ENCODE measurements around the gene LDHB. TPM values are rescaled to one million over a fixed set of nuclear protein-coding genes. Genes with fewer than 3 reads are reported as not detected.

The LDHB gene
- total RNA-seq, 1 donor from 2014 or later = 539 TPM

DNA sequence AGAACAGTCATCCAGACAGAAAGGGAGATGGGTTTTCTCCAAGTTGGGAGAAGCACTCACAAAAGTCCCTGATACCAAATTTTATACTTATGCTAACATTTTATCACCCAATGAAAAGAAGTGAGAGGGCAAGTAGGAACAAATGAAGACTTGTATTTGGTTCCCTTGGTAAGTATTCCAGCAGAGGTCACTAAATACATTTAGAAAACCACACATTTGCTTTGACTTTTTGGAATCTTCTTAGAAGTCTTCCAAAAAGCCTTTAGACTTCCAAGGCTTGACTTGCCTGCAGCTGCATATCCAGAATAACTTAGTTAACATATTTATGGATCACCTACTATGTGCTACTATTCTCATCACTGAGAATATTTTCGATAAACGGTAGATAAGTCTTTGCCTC is 49.9 kb downstream of the LDHB start:
- no peak overlapping the region for H3K27ac Mint-ChIP-seq (ENCODE audit: unreplicated experiment)
- H3K36me3 Mint-ChIP-seq (ENCODE audit: unreplicated experiment) = no peaks in the 10 kb centered on the region
- no peak overlapping the region for H3K4me3 Mint-ChIP-seq (ENCODE audit: unreplicated experiment)
- no peak for DNase-seq
- TF ChIP-seq, protein P1, sequence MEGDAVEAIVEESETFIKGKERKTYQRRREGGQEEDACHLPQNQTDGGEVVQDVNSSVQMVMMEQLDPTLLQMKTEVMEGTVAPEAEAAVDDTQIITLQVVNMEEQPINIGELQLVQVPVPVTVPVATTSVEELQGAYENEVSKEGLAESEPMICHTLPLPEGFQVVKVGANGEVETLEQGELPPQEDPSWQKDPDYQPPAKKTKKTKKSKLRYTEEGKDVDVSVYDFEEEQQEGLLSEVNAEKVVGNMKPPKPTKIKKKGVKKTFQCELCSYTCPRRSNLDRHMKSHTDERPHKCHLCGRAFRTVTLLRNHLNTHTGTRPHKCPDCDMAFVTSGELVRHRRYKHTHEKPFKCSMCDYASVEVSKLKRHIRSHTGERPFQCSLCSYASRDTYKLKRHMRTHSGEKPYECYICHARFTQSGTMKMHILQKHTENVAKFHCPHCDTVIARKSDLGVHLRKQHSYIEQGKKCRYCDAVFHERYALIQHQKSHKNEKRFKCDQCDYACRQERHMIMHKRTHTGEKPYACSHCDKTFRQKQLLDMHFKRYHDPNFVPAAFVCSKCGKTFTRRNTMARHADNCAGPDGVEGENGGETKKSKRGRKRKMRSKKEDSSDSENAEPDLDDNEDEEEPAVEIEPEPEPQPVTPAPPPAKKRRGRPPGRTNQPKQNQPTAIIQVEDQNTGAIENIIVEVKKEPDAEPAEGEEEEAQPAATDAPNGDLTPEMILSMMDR (IDR thresholded peaks at IDR 0.05; ENCODE audit: partially characterized antibody, unreplicated experiment) = no peak
- H3K4me1 Mint-ChIP-seq (ENCODE audit: low read depth, unreplicated experiment) = no peaks in the 10 kb centered on the region
- H3K9me3 Mint-ChIP-seq (ENCODE audit: unreplicated experiment) = no peaks in the 10 kb centered on the region
- no peaks in the 10 kb centered on the region for H3K27me3 Mint-ChIP-seq (ENCODE audit: unreplicated experiment)

DNA sequence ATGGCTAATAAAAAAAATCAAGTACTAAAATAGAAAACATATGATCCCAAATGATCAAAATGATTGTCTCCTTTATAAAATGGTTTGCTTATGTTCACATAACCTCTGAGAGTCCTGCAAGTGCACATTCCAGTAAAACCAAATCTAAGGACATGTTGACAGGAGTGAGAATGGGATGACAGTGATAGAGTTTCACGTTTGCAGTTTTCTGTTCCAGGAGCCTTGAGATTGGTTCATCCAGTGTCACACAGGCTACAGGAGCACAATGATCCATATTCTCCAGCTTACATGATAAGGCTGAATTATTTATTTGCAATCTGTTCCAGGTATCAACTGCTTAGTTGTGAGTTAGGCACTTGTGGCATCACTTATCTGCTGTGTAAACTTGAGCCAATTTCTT is 51.5 kb downstream of the LDHB start:
- Mint-ChIP-seq H3K4me1 (ENCODE audit: low read depth, unreplicated experiment) (no peaks in the 10 kb centered on the region), H3K36me3 (ENCODE audit: unreplicated experiment) (no peaks in the 10 kb centered on the region), H3K27ac (ENCODE audit: unreplicated experiment) (no peak overlapping the region), H3K9me3 (ENCODE audit: unreplicated experiment) (no peaks in the 10 kb centered on the region), H3K27me3 (ENCODE audit: unreplicated experiment) (no peaks in the 10 kb centered on the region), H3K4me3 (ENCODE audit: unreplicated experiment) (no peak overlapping the region)
- DNase-seq = no peak
- TF ChIP-seq, protein P1 (IDR thresholded peaks at IDR 0.05; ENCODE audit: partially characterized antibody, unreplicated experiment) = no peak

DNA sequence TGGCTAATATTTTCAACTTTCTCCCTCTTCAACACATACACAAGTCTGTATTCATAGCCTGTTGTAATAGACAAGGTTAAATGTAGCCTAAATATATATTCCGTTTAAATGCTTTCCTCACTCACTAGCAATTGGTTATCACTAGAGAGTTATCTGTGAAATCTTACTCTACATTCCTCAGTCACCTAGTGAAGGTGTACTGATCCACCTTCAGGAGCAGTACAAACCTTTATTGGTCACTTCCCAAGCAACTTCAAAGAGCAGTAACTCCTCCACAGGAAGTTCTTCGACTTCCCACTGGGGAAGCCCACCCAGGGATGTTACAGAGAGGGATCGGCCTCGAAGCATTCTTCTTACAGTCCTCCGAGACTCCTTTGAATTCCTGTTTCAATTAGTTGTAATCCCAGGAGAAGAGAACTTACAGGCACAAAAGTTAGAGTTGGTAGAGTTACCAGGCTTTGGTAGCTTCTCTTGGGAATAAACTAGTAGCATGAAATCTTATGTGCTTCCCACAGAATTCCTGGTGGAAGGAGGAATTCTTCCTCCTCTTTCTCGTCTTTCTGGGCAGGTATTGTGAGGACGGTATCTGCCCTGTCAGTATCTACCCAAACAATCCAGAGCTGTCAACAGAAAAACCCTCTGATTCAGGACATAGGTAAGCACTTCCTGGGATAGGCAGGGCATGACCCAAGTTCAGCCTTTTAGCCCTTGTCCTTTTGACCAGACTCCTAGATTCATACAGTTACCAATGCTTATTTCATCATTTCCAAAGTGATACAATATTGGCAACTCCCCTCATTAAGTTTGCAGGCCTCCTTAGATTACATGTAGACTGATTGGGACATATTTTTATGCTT is 53.2 kb downstream of the LDHB start, which contains the start of gene GYS2:
GYS2 (minus strand) TSS at position 603 of the 857 bp plus-strand sequence; CDS start at position 348, 255 bp downstream.
- no peaks in the 10 kb centered on the region for H3K27me3 Mint-ChIP-seq (ENCODE audit: unreplicated experiment)
- H3K27ac Mint-ChIP-seq (ENCODE audit: unreplicated experiment) = no peak within 1 kb of the TSS
- no peaks in the 10 kb centered on the region for H3K4me1 Mint-ChIP-seq (ENCODE audit: low read depth, unreplicated experiment)
- no peaks in the 10 kb centered on the region for H3K9me3 Mint-ChIP-seq (ENCODE audit: unreplicated experiment)
- H3K36me3 Mint-ChIP-seq (ENCODE audit: unreplicated experiment) = no peaks in the 10 kb centered on the region
- TF ChIP-seq, protein P1 (IDR thresholded peaks at IDR 0.05; ENCODE audit: partially characterized antibody, unreplicated experiment) = no peak
- no peak for DNase-seq
- no peak within 1 kb of the TSS for H3K4me3 Mint-ChIP-seq (ENCODE audit: unreplicated experiment)

DNA sequence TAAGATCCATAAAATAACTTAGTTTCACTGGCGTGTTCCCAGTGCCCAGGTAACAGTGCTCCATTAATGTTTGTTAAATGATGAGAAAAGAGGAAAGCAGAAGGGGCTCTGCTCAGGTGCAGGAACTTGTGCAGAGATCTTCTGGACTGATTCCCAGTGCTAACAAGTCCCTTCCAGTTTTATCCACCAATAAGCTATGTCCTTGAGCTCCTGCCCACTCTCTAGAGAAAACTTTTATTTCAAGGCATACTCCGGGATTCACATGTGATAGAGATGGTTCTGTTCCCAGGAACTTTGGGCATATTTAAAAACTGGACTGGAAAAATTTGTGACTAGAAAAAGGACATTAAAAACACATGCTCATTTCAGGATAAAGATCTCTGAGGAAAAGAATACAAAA is 54.9 kb downstream of the LDHB start:
- H3K27ac Mint-ChIP-seq (ENCODE audit: unreplicated experiment) = no peak overlapping the region
- DNase-seq = no peak
- no peaks in the 10 kb centered on the region for H3K9me3 Mint-ChIP-seq (ENCODE audit: unreplicated experiment)
- H3K4me1 Mint-ChIP-seq (ENCODE audit: low read depth, unreplicated experiment) = no peaks in the 10 kb centered on the region
- H3K4me3 Mint-ChIP-seq (ENCODE audit: unreplicated experiment) = no peak overlapping the region
- TF ChIP-seq, protein P1 (IDR thresholded peaks at IDR 0.05; ENCODE audit: partially characterized antibody, unreplicated experiment) = no peak
- peaks cover 3% of the 10 kb centered on the region for H3K27me3 Mint-ChIP-seq (ENCODE audit: unreplicated experiment)
- no peaks in the 10 kb centered on the region for H3K36me3 Mint-ChIP-seq (ENCODE audit: unreplicated experiment)

DNA sequence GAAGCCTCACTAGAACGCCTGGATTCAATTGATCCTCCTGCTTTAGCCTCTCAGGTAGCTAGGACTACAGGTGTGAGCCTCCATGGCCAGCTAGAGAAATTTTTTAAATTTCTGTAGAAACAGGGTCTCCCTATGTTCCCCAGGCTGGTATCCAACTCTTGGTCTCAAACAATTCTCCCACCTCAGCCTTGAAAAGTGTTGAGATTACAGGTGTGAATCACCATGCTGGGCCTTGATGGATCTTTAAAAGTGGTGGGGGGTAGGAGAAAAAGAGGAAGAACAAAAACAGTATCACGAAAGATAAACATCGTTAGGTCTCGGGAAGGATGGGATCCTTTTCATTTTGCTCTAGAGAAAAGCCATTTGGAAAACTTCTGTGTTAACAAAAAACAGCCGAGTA is 57.4 kb downstream of the LDHB start:
- no peak overlapping the region for H3K4me3 Mint-ChIP-seq (ENCODE audit: unreplicated experiment)
- no peak overlapping the region for H3K27ac Mint-ChIP-seq (ENCODE audit: unreplicated experiment)
- peaks cover 4% of the 10 kb centered on the region for H3K27me3 Mint-ChIP-seq (ENCODE audit: unreplicated experiment)
- TF ChIP-seq, protein P1 (IDR thresholded peaks at IDR 0.05; ENCODE audit: partially characterized antibody, unreplicated experiment) = no peak
- no peaks in the 10 kb centered on the region for H3K4me1 Mint-ChIP-seq (ENCODE audit: low read depth, unreplicated experiment)
- no peak for DNase-seq
- H3K9me3 Mint-ChIP-seq (ENCODE audit: unreplicated experiment) = no peaks in the 10 kb centered on the region
- no peaks in the 10 kb centered on the region for H3K36me3 Mint-ChIP-seq (ENCODE audit: unreplicated experiment)

Measured in glutamatergic neuron (in vitro differentiated cells).